IMR-90 (cell line): ENCODE data around the gene ERG. TPM values are rescaled to one million over a fixed set of nuclear protein-coding genes. Genes with fewer than 3 reads are reported as not detected.

Experiments
- ATAC-seq: fragments of 200-7000 bp; cut with Tn5 transposase; 2 replicates; pipeline ENCODE4 v1.9.1; 2020; ENCODE audit warnings: low read depth, mild to moderate bottlenecking, moderate library complexity
- BruUV-seq: library from RNA; stranded (reverse); fragments of 400-500 nt; replicated peaks from 2 replicates; lab custom pipeline; 2021; lab: Mats Ljungman, UMichigan
- CTCF ChIA-PET: fragments of 300-600 bp; formaldehyde crosslinking; extraction: SDS; loops from one replicate; lab custom pipeline; 2021; ENCODE audit warnings: antibody characterized with exemption; lab: Yijun Ruan, JAX
- POLR2A ChIA-PET: fragments of 300-600 bp; sonication (Branson Sonifier 250); formaldehyde crosslinking; loops from one replicate; lab custom pipeline; 2022; ENCODE audit warnings: antibody characterized with exemption; ENCODE audit not compliant: unreplicated experiment; lab: Charles Lee
- DNase-seq: peaks from one replicate; pipeline ENCODE4 v3.0.0; 2013
- H2AFZ ChIP-seq: replicated peaks from 2 replicates; pipeline ENCODE3; 2013; ENCODE audit warnings: low read length, mild to moderate bottlenecking; ENCODE audit not compliant: poor library complexity
- H2AK5ac ChIP-seq: 2 replicates; pipeline ENCODE4 v1.6.1; 2013; ENCODE audit warnings: low read depth, low read length, inconsistent platforms
- H2AK9ac ChIP-seq: replicated peaks from 2 replicates; pipeline ENCODE3; 2013; ENCODE audit warnings: mild to moderate bottlenecking, low read depth, low read length, moderate library complexity; ENCODE audit not compliant: poor library complexity
- H2BK120ac ChIP-seq: 2 replicates; pipeline ENCODE4 v1.6.1; 2013; ENCODE audit warnings: low read depth, low read length, inconsistent platforms
- H2BK15ac ChIP-seq: 3 replicates; pipeline ENCODE4 v1.6.1; 2013; ENCODE audit warnings: low read depth, low read length, inconsistent platforms
- H2BK20ac ChIP-seq: 2 replicates; pipeline ENCODE4 v1.6.1; 2013; ENCODE audit warnings: low read depth, mild to moderate bottlenecking, inconsistent platforms, low read length, moderate library complexity
- H2BK5ac ChIP-seq: 2 replicates; pipeline ENCODE4 v1.6.1; 2013; ENCODE audit warnings: mild to moderate bottlenecking, low read depth, low read length, inconsistent platforms; ENCODE audit not compliant: poor library complexity, severe bottlenecking
- H3K14ac ChIP-seq: replicated peaks from 2 replicates; pipeline ENCODE4 v1.6.1; 2013; ENCODE audit warnings: low read depth, low read length, inconsistent platforms
- H3K18ac ChIP-seq: 2 replicates; pipeline ENCODE4 v1.6.1; 2013; ENCODE audit warnings: low read depth, low read length, control low read depth
- H3K23ac ChIP-seq: 2 replicates; pipeline ENCODE4 v1.6.1; 2013; ENCODE audit warnings: low read depth, low read length, inconsistent platforms
- H3K27ac ChIP-seq: 2 replicates; pipeline ENCODE4 v1.5.1; 2013; ENCODE audit warnings: mild to moderate bottlenecking, control low read depth, low read length; ENCODE audit not compliant: insufficient read depth
- H3K27me3 ChIP-seq: 2 replicates; pipeline ENCODE4 v1.6.1; 2013; ENCODE audit warnings: low read length; ENCODE audit not compliant: control insufficient read depth, insufficient read depth
- H3K36me3 ChIP-seq: 2 replicates; pipeline ENCODE4 v1.6.1; 2013; ENCODE audit warnings: low read length, mixed read lengths; ENCODE audit not compliant: control insufficient read depth, insufficient read depth
- H3K4ac ChIP-seq: 2 replicates; pipeline ENCODE4 v1.6.1; 2013; ENCODE audit warnings: low read depth, low read length, inconsistent platforms
- H3K4me1 ChIP-seq: 2 replicates; pipeline ENCODE4 v1.6.1; 2013; ENCODE audit warnings: low read length, mixed read lengths; ENCODE audit not compliant: control insufficient read depth, insufficient read depth
- H3K4me2 ChIP-seq: 2 replicates; pipeline ENCODE4 v1.6.1; 2013; ENCODE audit warnings: low read depth, mild to moderate bottlenecking, control low read depth, low read length, moderate library complexity
- H3K4me3 ChIP-seq: 2 replicates; pipeline ENCODE4 v1.5.1; 2013; ENCODE audit warnings: low read depth, mild to moderate bottlenecking, control low read depth, low read length, moderate library complexity; ENCODE audit not compliant: insufficient read depth
- H3K56ac ChIP-seq: 2 replicates; pipeline ENCODE4 v1.6.1; 2013; ENCODE audit warnings: low read length, inconsistent platforms; ENCODE audit not compliant: insufficient read depth; ENCODE audit errors: extremely low read depth
- H3K79me1 ChIP-seq, 2 experiments: 2 replicates each; pipeline ENCODE4 v1.6.1; 2013; ENCODE audit warnings: low read length in 2 of 2, inconsistent platforms in 1 of 2, low read depth in 1 of 2
- H3K9ac ChIP-seq: 2 replicates; pipeline ENCODE4 v1.6.1; 2013; ENCODE audit warnings: low read depth, low read length, control low read depth
- H3K9me1 ChIP-seq: 2 replicates; pipeline ENCODE4 v1.6.1; 2013; ENCODE audit warnings: low read length, inconsistent platforms; ENCODE audit not compliant: insufficient read depth
- H3K9me3 ChIP-seq: 2 replicates; pipeline ENCODE4 v1.6.1; 2013; ENCODE audit warnings: low read length; ENCODE audit not compliant: control insufficient read depth, insufficient read depth
- H4K20me1 ChIP-seq: 2 replicates; pipeline ENCODE4 v1.6.1; 2013; ENCODE audit warnings: low read length, inconsistent platforms; ENCODE audit not compliant: insufficient read depth
- H4K5ac ChIP-seq: 2 replicates; pipeline ENCODE4 v1.6.1; 2013; ENCODE audit warnings: mild to moderate bottlenecking, low read depth, low read length, control low read depth
- H4K8ac ChIP-seq, 2 experiments: 2 replicates each; pipeline ENCODE4 v1.6.1; 2013; ENCODE audit warnings: low read depth in 2 of 2, low read length in 2 of 2, control low read depth in 1 of 2, inconsistent platforms in 1 of 2
- H4K91ac ChIP-seq: 2 replicates; pipeline ENCODE4 v1.6.1; 2013; ENCODE audit warnings: low read depth, low read length, inconsistent platforms; ENCODE audit not compliant: insufficient read depth
- CEBPB ChIP-seq: IDR thresholded peaks from 2 replicates; pipeline ENCODE4 v1.6.1; 2012; ENCODE audit warnings: low read depth, low read length, improper control_type of control experiment
- ELK1 ChIP-seq: fragments of 150-350 bp; IDR thresholded peaks from 2 replicates; pipeline ENCODE4 v1.6.1; 2016; ENCODE audit warnings: low read depth, mild to moderate bottlenecking, low read length, moderate library complexity, borderline replicate concordance
- FOS ChIP-seq: fragments of 150-350 bp; IDR thresholded peaks from 2 replicates; pipeline ENCODE4 v1.6.1; 2016; ENCODE audit warnings: low read depth, low read length
- MAZ ChIP-seq: IDR thresholded peaks from 2 replicates; pipeline ENCODE4 v1.6.1; 2012; ENCODE audit warnings: low read depth, mild to moderate bottlenecking, low read length, improper control_type of control experiment, moderate library complexity, borderline replicate concordance
- MXI1 ChIP-seq: IDR thresholded peaks from 2 replicates; pipeline ENCODE4 v1.6.1; 2012; ENCODE audit warnings: low read depth, mild to moderate bottlenecking, low read length, moderate library complexity, borderline replicate concordance
- RFX5 ChIP-seq: IDR thresholded peaks from 2 replicates; pipeline ENCODE4 v1.8.0; 2012; ENCODE audit warnings: low read depth, mild to moderate bottlenecking, low read length, moderate library complexity
- SMC3 ChIP-seq: fragments of 150-350 bp; IDR thresholded peaks from 2 replicates; pipeline ENCODE4 v1.6.1; 2016; ENCODE audit warnings: low read depth, mild to moderate bottlenecking, antibody characterized with exemption, low read length, moderate library complexity
- WGBS, 2 experiments: methylation state at CpG; one replicate each; pipeline versions ENCODE4 v1.1.5 to v1.1.7; 2013; ENCODE audit warnings: missing lambda C conversion rate in 2 of 2; ENCODE audit not compliant: insufficient read length in 1 of 2; ENCODE audit errors: extremely low coverage in 2 of 2; 5-methylcytosine and 5-hydroxymethylcytosine counted together
- dilution Hi-C: fragments of 300-500 bp; cut with HindIII; formaldehyde crosslinking; loops from one replicate; pipeline ENCODE4 v1.14.3; 2018; ENCODE audit warnings: low sequenced_read_pairs; ENCODE audit not compliant: unreplicated experiment
- in situ Hi-C: fragments of 300-500 bp; cut with MboI; formaldehyde crosslinking; loops from 3 replicates; pipeline ENCODE4 v1.14.3; 2019; ENCODE audit warnings: low sequenced_read_pairs, inconsistent platforms, mixed read lengths
- intact Hi-C: fragments of 100-400 bp; cut with micrococcal nuclease; formaldehyde crosslinking; loops from 2 replicates; pipeline ENCODE4 v1.10.0; 2022
- polyA plus RNA-seq, 3 experiments: library from polyadenylated mRNA; depleted of rRNA; stranded (reverse); fragments of >200 nt; gene quantifications; 2 replicates each; pipeline ENCODE4 v1.2.3, GENCODE V29; 2012; ENCODE audit warnings: low replicate concordance in 1 of 3
- total RNA-seq: library from RNA; depleted of rRNA; stranded (reverse); fragments of >200 nt; gene quantifications from 2 replicates; pipeline ENCODE4 v1.2.3, GENCODE V29; 2012

ERG gene
- total and polyA plus RNA-seq, 2 of the 4 experiments (the other 2 are of a cell fraction), result not detected

DNA sequence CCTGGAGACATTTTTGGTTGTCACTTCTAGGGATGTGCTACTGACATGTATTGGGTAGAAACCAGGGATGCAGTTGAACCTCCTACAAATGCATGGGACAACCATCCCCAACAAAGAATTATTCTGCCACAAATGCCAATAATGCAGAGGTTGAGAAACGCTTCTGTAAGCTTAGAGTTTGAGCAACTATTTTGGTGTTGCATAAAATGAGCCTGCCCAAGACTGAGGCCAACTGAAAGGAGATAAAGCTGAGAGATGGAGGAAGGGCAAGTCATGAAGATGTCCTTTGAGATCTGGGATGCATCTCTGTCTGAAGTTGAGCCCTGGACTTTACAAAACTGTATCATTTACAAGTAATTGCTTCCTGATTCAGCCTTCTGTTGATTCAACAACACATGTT is 134.6 kb downstream of the ERG start:
- dilution Hi-C loops, result loop anchor here (25.0 kb wide), 1 partner anchor 151 kb away; no protein-coding TSS in a partner anchor
- Histone ChIP-seq H4K5ac (no peak overlapping the region), H3K27me3 (peaks cover 30% of the 10 kb centered on the region), H2AFZ (no peak overlapping the region), H3K14ac (no peak overlapping the region), H4K8ac (no peak overlapping the region), H3K9me1 (no peaks in the 10 kb centered on the region; the same call in 1 of the 2 replicates), H3K18ac (no peak overlapping the region), H3K56ac (no peak overlapping the region), H3K9ac (no peak overlapping the region), H3K36me3 (no peaks in the 10 kb centered on the region), H4K20me1 (no peaks in the 10 kb centered on the region), H2BK15ac (no peak overlapping the region), H2BK20ac (no peak overlapping the region), H2AK5ac (no peak overlapping the region), H3K23ac (no peak overlapping the region), H2BK5ac (no peak overlapping the region), H3K27ac (no peak overlapping the region), H3K4me2 (no peak overlapping the region), H3K4me3 (no peak overlapping the region), H3K9me3 (no peaks in the 10 kb centered on the region), H3K79me1 (no peaks in the 10 kb centered on the region), H3K4ac (no peak overlapping the region), H3K4me1 (no peaks in the 10 kb centered on the region), H2BK120ac (no peak overlapping the region), H4K91ac (no peak overlapping the region), H2AK9ac (no peak overlapping the region)
- ATAC-seq (no peak), DNase-seq (no peak)
- intact Hi-C loops, result no loop called here
- TF ChIP-seq RFX5, result no peak
- TF ChIP-seq CEBPB, result no peak
- TF ChIP-seq MXI1, result no peak
- no peak for TF ChIP-seq SMC3
- TF ChIP-seq ELK1, result no peak
- TF ChIP-seq FOS, result no peak
- no peak for TF ChIP-seq MAZ
- WGBS, 2 experiments, result no CpG with 5 or more reads among the region's 1 CpG
- CTCF ChIA-PET, result no interaction called here
- no TSS peak for BruUV-seq
- POLR2A ChIA-PET, result no interaction called here
- in situ Hi-C loops, result loop anchor here (25.0 kb wide), 1 partner anchor 426 kb away; no protein-coding TSS in a partner anchor
